Bronchial epithelial cell (primary cell): Measurements from ENCODE around the gene SERINC5. TPM values are rescaled to one million over a fixed set of nuclear protein-coding genes. Genes with fewer than 3 reads are reported as not detected.

Experiments
- DNase-seq: peaks from one replicate; pipeline ENCODE4 v3.0.0-alpha.2; 2010; ENCODE audit warnings: low read depth
- FAIRE-seq: peaks from 2 replicates; lab custom pipeline; 2011; peaks lifted over from hg19 to GRCh38; lab: Jason Lieb, UNC
- H3K27me3 ChIP-seq: 2 replicates; pipeline ENCODE4 v1.5.1; 2011; ENCODE audit warnings: low read length; ENCODE audit not compliant: control insufficient read depth, insufficient read depth
- H3K36me3 ChIP-seq: 2 replicates; pipeline ENCODE4 v1.5.1; 2011; ENCODE audit warnings: low read length; ENCODE audit not compliant: control insufficient read depth, insufficient read depth
- H3K4me3 ChIP-seq: 2 replicates; pipeline ENCODE4 v1.5.1; 2011; ENCODE audit warnings: mild to moderate bottlenecking, low read depth, low read length, control low read depth
- CTCF ChIP-seq: IDR thresholded peaks from 2 replicates; pipeline ENCODE4 v1.5.1; 2011; ENCODE audit warnings: mild to moderate bottlenecking, moderate library complexity, low read length, control low read depth, inconsistent platforms; ENCODE audit not compliant: insufficient read depth, severe bottlenecking
- total RNA-seq: library from RNA; depleted of rRNA; stranded (reverse); fragments of >200 nt; gene quantifications from 2 replicates; pipeline ENCODE4 v1.2.1, GENCODE V29; 2014

The SERINC5 gene
- total RNA-seq, 1 donor from 2014 or later, result 33.4 TPM

- Histone ChIP-seq H3K36me3 (no peaks in the 10 kb centered on the region), H3K27me3 (no peaks in the 10 kb centered on the region), H3K4me3 (no peak overlapping the region)
- FAIRE-seq (no peak), DNase-seq (no peak)
- TF ChIP-seq CTCF, result no peak
Observed at GRCh38 chr5:80210014-80210413, 45.8 kb downstream of the SERINC5 start.

GRCh38 chr5:80208381-80208780 lies 47.5 kb downstream of the SERINC5 start:
- no peak for FAIRE-seq
- no peak overlapping the region for H3K4me3 ChIP-seq

GRCh38 chr5:80207832-80208231 lies 48.0 kb downstream of the SERINC5 start:
- no peak for FAIRE-seq
- DNase-seq, result no peak
- H3K4me3 ChIP-seq, result no peak overlapping the region
- H3K27me3 ChIP-seq, result no peaks in the 10 kb centered on the region
- no peaks in the 10 kb centered on the region for H3K36me3 ChIP-seq
- TF ChIP-seq CTCF, result no peak

More at GRCh38 chr5:80208381-80208780, 47.5 kb downstream of the SERINC5 start:
- Histone ChIP-seq H3K36me3 (no peaks in the 10 kb centered on the region), H3K27me3 (no peaks in the 10 kb centered on the region)
- no peak for DNase-seq
- TF ChIP-seq CTCF, result no peak

- FAIRE-seq, result no peak
- DNase-seq, result peak; percentile 37
Observed at GRCh38 chr5:80206282-80206681, 49.6 kb downstream of the SERINC5 start.

GRCh38 chr5:80205846-80206245 lies 50.0 kb downstream of the SERINC5 start:
- Histone ChIP-seq H3K27me3 (no peaks in the 10 kb centered on the region), H3K36me3 (peaks cover 6% of the 10 kb centered on the region), H3K4me3 (no peak overlapping the region)
- no peak for TF ChIP-seq CTCF
- FAIRE-seq (no peak), DNase-seq (no peak)

More at GRCh38 chr5:80206282-80206681, 49.6 kb downstream of the SERINC5 start:
- TF ChIP-seq CTCF, result no peak
- Histone ChIP-seq H3K36me3 (peaks cover 3% of the 10 kb centered on the region), H3K4me3 (no peak overlapping the region), H3K27me3 (no peaks in the 10 kb centered on the region)
